Heart left ventricle (tissue), 16 donors: ENCODE results near the gene AKT2. TPM values are rescaled to one million over a fixed set of nuclear protein-coding genes. Genes with fewer than 3 reads are reported as not detected.

Experiments used
- ATAC-seq, 4 donors: fragments of 200-7000 bp; cut with Tn5 transposase; one replicate each; pipeline ENCODE4 v1.9.1; 2020 to 2022; ENCODE audit warnings: moderate library complexity in 4 of 4, mild to moderate bottlenecking in 3 of 4, moderate number of reproducible peaks in 1 of 4
- DNase-seq, 5 donors: peaks; one replicate each; pipeline ENCODE4 v3.0.0-alpha.2; 2020
- H3K27ac ChIP-seq, 12 donors: fragments of 200-600 bp; sonication (generic) in 4 of 12; one replicate each; pipeline versions ENCODE4 v1.5.0 to v1.8.0; 2016 to 2022; ENCODE audit warnings: mild to moderate bottlenecking in 2 of 12
- H3K27me3 ChIP-seq, 9 donors: fragments of 200-600 bp; sonication (generic) in 2 of 9; one replicate each; pipeline versions ENCODE4 v1.5.1 to v1.8.0; 2016 to 2022; ENCODE audit warnings: mild to moderate bottlenecking in 3 of 9
- H3K36me3 ChIP-seq, 9 donors: fragments of 200-600 bp; sonication (generic) in 2 of 9; one replicate each; pipeline versions ENCODE4 v1.5.0 to v1.8.0; 2018 to 2022; ENCODE audit warnings: mild to moderate bottlenecking in 2 of 9
- H3K4me1 ChIP-seq, 12 donors: fragments of 200-600 bp; sonication (generic) in 4 of 12; one replicate each; pipeline versions ENCODE4 v1.5.0 to v1.8.0; 2016 to 2022; ENCODE audit warnings: mild to moderate bottlenecking in 3 of 12
- H3K4me3 ChIP-seq, 12 donors: fragments of 200-600 bp; sonication (generic) in 4 of 12; one replicate each; pipeline versions ENCODE4 v1.5.0 to v1.8.0; 2017 to 2022; ENCODE audit warnings: mild to moderate bottlenecking in 9 of 12, moderate library complexity in 4 of 12
- H3K9me3 ChIP-seq, 12 donors: fragments of 200-600 bp; sonication (generic) in 4 of 12; one replicate each; pipeline versions ENCODE4 v1.5.0 to v1.8.0; 2016 to 2022; ENCODE audit warnings: mild to moderate bottlenecking in 1 of 12
- CTCF ChIP-seq, 12 donors: fragments of 200-600 bp; sonication (generic) in 4 of 12; IDR thresholded peaks; one replicate each; pipeline versions ENCODE4 v1.5.0 to v1.8.0; 2018 to 2022; ENCODE audit warnings: antibody characterized with exemption in 12 of 12, mild to moderate bottlenecking in 5 of 12
- POLR2A ChIP-seq, 2 donors: fragments of 450-650 bp; IDR thresholded peaks; one replicate each; pipeline ENCODE4 v1.6.1; 2017; ENCODE audit warnings: antibody characterized with exemption in 2 of 2, mild to moderate bottlenecking in 2 of 2, moderate library complexity in 2 of 2
- WGBS, 4 donors: extraction: QIAGEN DNeasy Blood & Tissue Kit in 2 of 4; methylation state at CpG; one replicate each; pipeline versions ENCODE4 v1.1.5 to v1.1.7; 2013 to 2018; 5-methylcytosine and 5-hydroxymethylcytosine counted together
- intact Hi-C, 10 donors: fragments of 100-400 bp; cut with DNase I; formaldehyde crosslinking; loops; one replicate each; pipeline versions ENCODE4 v1.11.1 to v1.14.2; 2022
- polyA plus RNA-seq, 2 donors: library from polyadenylated mRNA; stranded (reverse); fragments of 200-250 nt; gene quantifications; one replicate each; pipeline ENCODE4 v1.2.3, GENCODE V29; 2013
- total RNA-seq, 9 donors: library from RNA; depleted of rRNA in 2 of 9; stranded (reverse); fragments of >200 nt in 2 of 9; fragmentation: NEBNext Ultra II Directional in 3 of 9; extraction: Animal tissue kit (Norgen Biotek cat#: 25700) in 3 of 9; gene quantifications; one replicate each; pipeline versions ENCODE4 v1.1.0 to v1.2.4, GENCODE V29; 2016 to 2023
- donor health status: ischemic (EF 13 %, LVEDD 7.1; RV severe dilation, severe dysfunction).
- donor health status: healthy with polysubstance abuse.
- donor health status: DM: no; HTN: yes; CAD: no.
- donor health status: DM: no; HTN: no; CAD: no.
- donor health status: ischemic (EF 25% LVEDD 6.9; RV normal size, moderate dysfunction).
- donor health status: ischemic (EF 25% LVEDD 5.7; RV mildly dilated, moderate dysfunction).
- donor health status: healthy.
- donor health status: DM: yes; HTN: yes; CAD: no.
- donor health status: ischemic (EF 35%, LVEDD 5.7; RV mildly dilated, moderate dysfunction).
- donor health status: nonischemic (EF 11% LVEDD 7.7; RV severe dilation, severe dysfunction).
- donor health status: DM: yes; HTN: yes; CAD: no.
- donor health status: PGD.
- donor health status: ischemic (EF 29% LVEDD 5.4; RV normal size, mild dysfunction).
- donor health status: nonischemic (EF 23%, LVEDD 6.1; RV moderate dilation, normal function).

The AKT2 gene
- total and polyA plus RNA-seq, 11 donors: 71.0 to 132 (median 112) TPM

GRCh38 chr19:40309666-40310065, 24.5 kb upstream of the AKT2 start:
- Histone ChIP-seq H3K4me1 (peaks cover 0 to 5% (median 0%) of the 10 kb centered on the region in 12 donors), H3K9me3 (no peaks in the 10 kb centered on the region), H3K4me3 (no peak overlapping the region), H3K27me3 (no peaks in the 10 kb centered on the region), H3K27ac (no peak overlapping the region), H3K36me3 (no peaks in the 10 kb centered on the region)
- ATAC-seq: no peak
- intact Hi-C loops: loop anchor here (5.0 to 10.0 kb wide), 6 partner anchors 213 to 325 kb away; no protein-coding TSS in a partner anchor
- no peak for TF ChIP-seq POLR2A (IDR thresholded peaks at IDR 0.05)
- no peak for TF ChIP-seq CTCF (IDR thresholded peaks at IDR 0.05)
- WGBS, 4 donors: 67 to 97% (median 85%) methylated on average over 1 of the region's 1 CpG
- DNase-seq: no peak

- Histone ChIP-seq H3K27ac (no peak overlapping the region), H3K27me3 (no peaks in the 10 kb centered on the region), H3K4me1 (peaks cover 0 to 5% (median 0%) of the 10 kb centered on the region in 12 donors), H3K36me3 (no peaks in the 10 kb centered on the region), H3K9me3 (no peaks in the 10 kb centered on the region), H3K4me3 (no peak overlapping the region)
- ATAC-seq (peak; percentile 58 to 83 (median 75)), DNase-seq (peak; percentile 81 to 83 (median 82))
- intact Hi-C loops: loop anchor here (1.0 to 10.0 kb wide), 9 partner anchors 165 to 329 kb away; no protein-coding TSS in a partner anchor
- TF ChIP-seq POLR2A (IDR thresholded peaks at IDR 0.05) (no peak), CTCF (IDR thresholded peaks at IDR 0.05) (peak; percentile 63 to 86 (median 77))
- WGBS, 4 donors: 8 to 14% (median 10%) methylated on average over 5 of the region's 5 CpGs
Observed at GRCh38 chr19:40305403-40305802, 20.3 kb upstream of the AKT2 start.

GRCh38 chr19:40304306-40304705, 19.2 kb upstream of the AKT2 start:
- WGBS, 4 donors: 39 to 65% (median 55%) methylated on average over 4 of the region's 4 CpGs
- no peak overlapping the region for H3K4me3 ChIP-seq
- TF ChIP-seq POLR2A (IDR thresholded peaks at IDR 0.05) (no peak), CTCF (IDR thresholded peaks at IDR 0.05) (no peak)

GRCh38 chr19:40303765-40304164, 18.6 kb upstream of the AKT2 start:
- 92 to 94% (median 92%) methylated on average over 2 of the region's 2 CpGs for WGBS, 4 donors
- intact Hi-C loops: loop anchor here (2.0 to 10.0 kb wide), 6 partner anchors 163 to 331 kb away; no protein-coding TSS in a partner anchor
- H3K4me1 ChIP-seq: peaks cover 0 to 5% (median 0%) of the 10 kb centered on the region in 12 donors
- H3K9me3 ChIP-seq: no peaks in the 10 kb centered on the region
- TF ChIP-seq POLR2A (IDR thresholded peaks at IDR 0.05) (no peak), CTCF (IDR thresholded peaks at IDR 0.05) (no peak)
- H3K4me3 ChIP-seq: no peak overlapping the region
- no peak overlapping the region for H3K27ac ChIP-seq
- ATAC-seq (no peak), DNase-seq (no peak)
- H3K36me3 ChIP-seq: no peaks in the 10 kb centered on the region
- no peaks in the 10 kb centered on the region for H3K27me3 ChIP-seq

More at GRCh38 chr19:40304306-40304705, 19.2 kb upstream of the AKT2 start:
- Histone ChIP-seq H3K4me1 (peaks cover 0 to 5% (median 0%) of the 10 kb centered on the region in 12 donors), H3K27me3 (no peaks in the 10 kb centered on the region), H3K9me3 (no peaks in the 10 kb centered on the region), H3K36me3 (no peaks in the 10 kb centered on the region), H3K27ac (no peak overlapping the region)
- ATAC-seq (no peak), DNase-seq (no peak)
- intact Hi-C loops: loop anchor here (2.0 to 10.0 kb wide), 6 partner anchors 164 to 330 kb away; no protein-coding TSS in a partner anchor
